Rectal smooth muscle tissue (tissue), 1 donor: ENCODE measurements around the gene CDKN3.
A peak's percentile ranks its signal among the peaks of the same experiment; 100 is the strongest.
"Not testable (repeated sequence)": the region's sequence is repeated elsewhere in the genome, so short reads cannot be mapped to it uniquely, and the experiment has no call there.

Experiments
- H3K27ac ChIP-seq: one replicate; pipeline ENCODE4 v1.7.0; 2013; ENCODE audit warnings: low read depth, low read length, inconsistent platforms
- H3K27me3 ChIP-seq: one replicate; pipeline ENCODE4 v1.7.0; 2013; ENCODE audit warnings: low read length; ENCODE audit not compliant: control insufficient read depth, insufficient read depth
- H3K36me3 ChIP-seq: one replicate; pipeline ENCODE4 v1.7.0; 2013; ENCODE audit warnings: low read length; ENCODE audit not compliant: control insufficient read depth, insufficient read depth
- H3K4me1 ChIP-seq: one replicate; pipeline ENCODE4 v1.7.0; 2013; ENCODE audit warnings: low read length; ENCODE audit not compliant: control insufficient read depth, insufficient read depth
- H3K4me3 ChIP-seq: one replicate; pipeline ENCODE4 v1.7.0; 2013; ENCODE audit warnings: low read length
- H3K9ac ChIP-seq: one replicate; pipeline ENCODE4 v1.7.0; 2013; ENCODE audit warnings: low read length

The CDKN3 gene

DNA sequence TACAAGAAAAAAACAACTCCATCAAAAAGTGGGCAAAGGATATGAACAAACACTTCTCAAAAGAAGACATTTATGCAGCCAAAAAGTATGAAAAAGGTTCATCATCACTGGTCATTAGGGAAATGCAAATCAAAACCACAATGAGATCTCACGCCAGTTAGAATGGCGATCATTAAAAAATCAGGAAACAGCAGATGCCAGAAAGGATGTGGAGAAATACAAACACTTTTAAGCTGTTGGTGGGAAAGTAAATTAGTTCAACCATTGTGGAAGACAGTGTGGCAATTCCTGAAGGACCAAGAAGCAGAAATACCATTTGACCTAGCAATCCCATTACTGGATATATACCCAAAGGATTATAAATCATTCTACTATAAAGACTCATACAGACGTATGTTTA is 16.2 kb upstream of the CDKN3 start:
- not testable (repeated sequence) for H3K27me3 ChIP-seq, H3K36me3 ChIP-seq, H3K4me3 ChIP-seq, H3K4me1 ChIP-seq, H3K9ac ChIP-seq, H3K27ac ChIP-seq

DNA sequence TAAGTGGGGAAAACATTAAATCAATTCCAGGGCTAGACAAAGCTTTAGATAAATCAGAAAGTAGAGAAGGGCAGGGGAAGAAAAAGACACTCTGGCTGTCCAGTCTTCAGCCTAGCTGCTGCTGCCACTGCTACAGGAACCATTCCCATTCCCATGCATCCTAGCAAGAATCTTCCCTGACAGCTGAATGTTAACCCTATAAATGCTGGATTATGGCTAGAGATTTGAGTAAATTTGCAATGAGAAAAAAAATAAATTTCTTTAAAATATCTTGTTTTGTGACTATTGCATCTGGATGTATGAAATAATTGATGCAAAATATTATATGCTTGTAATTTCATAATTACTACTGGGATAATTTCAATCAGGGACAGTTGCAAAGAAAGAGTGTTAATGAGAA is 15.0 kb upstream of the CDKN3 start:
- H3K9ac ChIP-seq: no peak overlapping the region
- no peak overlapping the region for H3K4me3 ChIP-seq
- H3K27ac ChIP-seq: no peak overlapping the region
- H3K4me1 ChIP-seq: no peaks in the 10 kb centered on the region
- no peaks in the 10 kb centered on the region for H3K36me3 ChIP-seq
- no peaks in the 10 kb centered on the region for H3K27me3 ChIP-seq

DNA sequence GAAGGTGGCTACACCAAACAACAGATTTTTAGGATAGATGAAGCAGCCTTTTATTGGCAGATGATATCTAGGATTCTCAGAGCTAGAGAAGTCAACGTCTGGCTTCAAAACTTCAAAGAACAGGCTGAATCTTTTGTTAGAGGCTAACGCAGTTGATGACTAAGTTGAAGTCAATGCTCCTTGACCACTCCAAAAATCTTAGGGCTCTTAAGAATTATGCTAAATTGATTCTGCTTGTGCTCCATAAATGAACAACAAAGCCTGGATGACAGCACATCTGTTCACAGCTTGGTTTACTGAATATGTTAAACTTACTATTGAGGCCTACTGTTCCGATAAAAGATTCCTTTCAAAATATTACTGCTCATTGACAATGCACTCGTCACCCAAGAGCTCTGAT is 13.0 kb upstream of the CDKN3 start:
- no peak overlapping the region for H3K9ac ChIP-seq
- H3K27ac ChIP-seq: no peak overlapping the region
- H3K27me3 ChIP-seq: no peaks in the 10 kb centered on the region
- H3K36me3 ChIP-seq: no peaks in the 10 kb centered on the region
- H3K4me1 ChIP-seq: no peaks in the 10 kb centered on the region
- H3K4me3 ChIP-seq: no peak overlapping the region

DNA sequence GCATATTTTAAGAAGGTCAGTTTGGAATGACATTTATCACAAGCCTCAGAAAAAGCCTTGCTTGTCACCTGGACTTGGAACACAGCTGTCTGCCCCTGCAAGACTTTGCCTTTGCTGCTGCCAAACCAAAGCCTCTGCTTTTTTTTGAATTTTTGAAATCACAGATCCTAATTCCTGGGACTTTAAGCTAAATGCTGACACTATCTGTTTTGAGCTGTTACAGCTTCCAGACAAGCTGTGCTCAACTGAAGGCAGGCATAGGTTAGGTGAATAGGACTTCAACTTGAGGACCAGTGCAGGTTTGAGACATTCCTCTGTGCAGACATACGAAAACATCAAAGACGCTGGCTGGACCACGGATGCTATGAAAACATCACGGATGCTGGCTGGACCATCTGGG is 11.3 kb upstream of the CDKN3 start:
- no peaks in the 10 kb centered on the region for H3K4me1 ChIP-seq
- H3K27ac ChIP-seq: no peak overlapping the region
- H3K27me3 ChIP-seq: no peaks in the 10 kb centered on the region
- H3K4me3 ChIP-seq: no peak overlapping the region
- H3K36me3 ChIP-seq: no peaks in the 10 kb centered on the region
- H3K9ac ChIP-seq: no peak overlapping the region

DNA sequence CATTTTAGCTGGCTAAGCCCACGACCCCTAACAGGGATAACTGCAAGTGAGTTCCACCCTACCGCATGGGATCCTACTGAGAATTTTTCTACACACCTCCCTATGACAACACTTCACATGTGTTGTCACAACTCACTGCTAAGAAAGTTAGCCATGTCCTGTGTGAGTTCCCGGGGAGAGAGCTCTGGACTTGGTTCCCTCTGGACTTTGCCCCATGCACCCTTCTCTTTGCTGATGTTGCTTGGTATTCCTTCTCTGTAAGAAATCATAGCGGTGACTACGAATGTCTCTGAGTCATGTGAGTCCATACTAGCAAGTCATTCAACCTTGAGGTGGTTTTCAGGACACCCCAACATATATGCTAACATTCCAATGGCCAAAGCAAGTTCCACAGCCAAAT is 9.5 kb upstream of the CDKN3 start:
- no peaks in the 10 kb centered on the region for H3K36me3 ChIP-seq
- H3K27ac ChIP-seq: no peak overlapping the region
- H3K27me3 ChIP-seq: no peaks in the 10 kb centered on the region
- no peak overlapping the region for H3K9ac ChIP-seq
- H3K4me1 ChIP-seq: no peaks in the 10 kb centered on the region
- H3K4me3 ChIP-seq: no peak overlapping the region

DNA sequence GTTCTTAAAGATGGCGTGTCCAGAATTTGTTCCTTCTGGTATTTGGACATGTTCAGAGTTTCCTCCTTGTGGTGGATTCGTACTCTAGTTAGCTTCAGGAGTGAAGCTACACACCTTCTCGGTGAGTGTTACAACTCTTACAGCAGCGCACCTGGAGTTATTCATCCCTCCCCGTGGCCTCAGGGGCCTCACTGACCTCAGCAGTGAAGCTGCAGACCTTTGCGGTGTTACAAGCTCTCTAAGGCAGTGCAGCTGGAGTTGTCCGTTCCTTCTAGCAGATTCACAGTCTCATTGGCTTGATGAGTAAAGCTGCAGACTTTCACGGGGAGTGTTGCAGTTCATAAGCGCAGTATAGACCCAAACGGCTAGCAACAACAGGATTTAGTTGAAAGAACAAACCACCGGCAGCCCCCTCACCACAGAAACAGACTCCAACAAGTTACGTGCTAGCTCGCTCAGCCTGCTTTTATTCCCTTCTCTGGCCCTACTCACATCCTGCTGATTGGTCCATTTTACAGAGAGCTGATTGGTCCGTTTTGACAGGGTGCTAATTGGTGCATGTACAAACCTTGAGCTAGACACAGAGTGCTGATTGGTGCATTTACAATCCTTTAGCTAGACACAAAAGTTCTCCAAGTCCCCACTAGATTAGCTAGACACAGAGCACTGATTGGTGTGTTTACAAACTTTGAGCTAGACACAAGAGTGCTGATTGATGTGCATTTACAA is 4.5 kb upstream of the CDKN3 start:
- Histone ChIP-seq H3K27me3 (no peaks in the 10 kb centered on the region), H3K4me3 (no peak overlapping the region), H3K4me1 (peaks cover 3% of the 10 kb centered on the region), H3K9ac (no peak overlapping the region), H3K27ac (no peak overlapping the region), H3K36me3 (no peaks in the 10 kb centered on the region)

DNA sequence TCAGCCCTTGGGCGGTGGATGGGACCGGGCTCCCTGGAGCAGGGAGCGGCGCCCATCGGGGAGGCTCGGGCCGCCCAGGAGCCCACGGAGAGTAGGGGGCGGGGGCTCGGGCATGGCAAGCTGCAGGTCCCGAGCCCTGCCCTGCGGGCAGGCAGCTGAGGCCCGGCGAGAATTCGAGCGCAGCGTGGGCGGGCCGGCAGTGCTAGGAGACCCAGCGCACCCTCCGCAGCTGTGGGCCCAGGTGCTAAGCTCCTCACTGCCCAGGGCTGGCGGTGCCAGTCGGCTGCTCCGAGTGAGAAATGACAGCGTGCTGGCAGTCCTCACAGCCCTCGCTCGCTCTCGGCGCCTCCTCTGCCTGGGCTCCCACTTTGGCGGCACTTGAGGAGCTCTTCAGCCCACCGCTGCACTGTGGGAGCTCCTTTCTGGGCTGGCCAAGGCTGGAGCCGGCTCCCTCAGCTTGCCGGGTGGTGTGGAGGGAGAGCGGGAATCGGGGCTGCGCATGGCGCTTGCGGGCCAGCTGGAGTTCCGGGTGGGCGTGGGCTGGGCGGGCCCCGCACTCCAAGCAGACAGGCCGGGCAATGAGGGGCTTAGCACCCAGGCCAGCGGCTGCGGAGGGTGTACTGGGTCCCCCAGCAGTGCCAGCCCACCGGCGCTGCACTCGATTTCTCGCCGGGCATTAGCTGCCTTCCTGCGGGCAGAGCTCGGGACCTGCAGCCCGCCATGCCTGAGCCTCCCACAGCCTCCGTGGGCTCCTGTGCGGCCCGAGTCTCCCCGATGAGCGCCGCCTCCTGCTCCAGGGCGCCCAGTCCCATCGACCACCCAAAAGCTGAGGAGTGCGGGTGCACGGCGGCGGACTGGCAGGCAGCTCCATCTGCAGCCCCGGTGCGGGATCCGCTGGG is 3.6 kb upstream of the CDKN3 start:
- not testable (repeated sequence) for H3K27ac ChIP-seq, H3K4me1 ChIP-seq, H3K27me3 ChIP-seq, H3K4me3 ChIP-seq, H3K9ac ChIP-seq, H3K36me3 ChIP-seq

DNA sequence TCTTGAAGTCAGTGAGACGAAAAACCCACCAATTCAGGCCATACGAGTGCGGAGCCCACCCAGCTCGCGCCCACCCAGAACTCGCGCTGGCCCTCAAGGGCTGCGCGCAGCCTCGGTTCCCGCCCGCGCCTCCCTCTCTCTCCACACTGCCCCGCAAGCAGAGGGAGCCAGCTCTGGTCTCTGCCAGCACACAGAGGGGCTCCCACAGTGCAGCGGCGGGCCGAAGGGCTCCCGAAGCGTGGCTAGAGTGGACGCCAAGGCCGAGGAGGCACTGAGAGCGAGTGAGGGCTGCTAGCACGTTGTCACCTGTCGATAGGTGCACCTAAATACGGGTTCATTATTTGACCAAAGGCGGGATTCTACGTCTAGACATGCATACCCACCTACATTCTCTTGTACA is 2.2 kb upstream of the CDKN3 start:
- no peaks in the 10 kb centered on the region for H3K27me3 ChIP-seq
- peaks cover 4% of the 10 kb centered on the region for H3K4me1 ChIP-seq
- H3K9ac ChIP-seq: no peak overlapping the region
- H3K27ac ChIP-seq: no peak overlapping the region
- no peak overlapping the region for H3K4me3 ChIP-seq
- H3K36me3 ChIP-seq: no peaks in the 10 kb centered on the region

DNA sequence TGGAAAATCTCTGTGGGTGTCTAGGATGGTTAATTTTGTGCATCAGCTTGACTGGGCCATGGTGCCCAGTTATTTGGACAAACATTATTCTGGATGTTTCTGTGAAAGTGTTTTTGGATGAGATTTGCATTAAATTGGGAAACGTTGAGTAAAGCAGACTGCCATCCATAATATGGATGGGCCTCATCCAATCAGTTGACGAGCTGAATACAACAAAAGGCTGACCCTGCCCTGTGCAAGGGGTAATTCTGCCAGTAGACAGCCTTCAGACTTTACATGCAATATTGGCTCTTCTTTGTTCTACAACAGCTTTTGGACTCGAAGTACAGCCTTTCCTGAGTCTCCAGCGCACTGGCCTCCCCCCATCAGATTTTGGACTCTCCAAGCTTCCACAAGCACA is 1.5 kb upstream of the CDKN3 start:
- Histone ChIP-seq H3K4me1 (peaks cover 4% of the 10 kb centered on the region), H3K4me3 (no peak overlapping the region), H3K27me3 (no peaks in the 10 kb centered on the region), H3K27ac (no peak overlapping the region), H3K9ac (no peak overlapping the region), H3K36me3 (no peaks in the 10 kb centered on the region)

DNA sequence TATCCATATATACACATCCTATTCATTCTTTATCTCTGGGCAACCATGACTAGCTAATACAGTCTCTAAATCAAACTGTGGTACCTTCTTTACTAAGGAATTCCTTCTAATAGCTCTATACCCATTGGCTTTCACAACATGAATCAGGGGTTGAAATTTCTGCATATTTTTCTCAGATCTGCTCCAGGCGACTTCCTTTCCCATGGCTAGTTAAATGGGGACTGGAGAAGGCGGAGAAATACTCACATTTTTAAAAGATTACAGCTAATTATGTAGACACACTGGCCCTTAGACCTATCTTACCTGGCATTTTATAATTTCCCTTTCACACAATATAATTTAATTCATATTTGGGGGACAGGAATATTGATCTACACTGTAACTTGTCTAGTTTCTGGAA is 1.1 kb upstream of the CDKN3 start:
- no peaks in the 10 kb centered on the region for H3K27me3 ChIP-seq
- H3K9ac ChIP-seq: no peak overlapping the region
- peaks cover 4% of the 10 kb centered on the region for H3K4me1 ChIP-seq
- H3K4me3 ChIP-seq: no peak overlapping the region
- no peaks in the 10 kb centered on the region for H3K36me3 ChIP-seq
- no peak overlapping the region for H3K27ac ChIP-seq

DNA sequence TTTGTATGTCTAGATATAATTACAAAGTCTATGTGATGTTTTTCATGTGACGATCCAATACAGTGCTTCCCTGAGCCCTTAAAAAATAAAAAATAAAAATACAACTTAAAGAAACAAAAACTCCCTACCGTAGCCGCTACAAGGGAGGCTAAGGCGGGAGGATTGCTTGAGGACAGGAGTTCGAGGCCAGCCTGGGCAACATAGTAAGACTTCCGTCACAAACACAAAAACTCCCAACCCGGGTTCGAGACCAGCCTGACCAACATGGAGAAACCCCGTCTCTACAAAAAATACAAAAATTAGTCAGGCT is 669 bp upstream of the CDKN3 start:
- no peak overlapping the region for H3K27ac ChIP-seq
- H3K4me1 ChIP-seq: peaks cover 4% of the 10 kb centered on the region
- no peaks in the 10 kb centered on the region for H3K36me3 ChIP-seq
- H3K4me3 ChIP-seq: peak overlapping the region; percentile 81
- H3K9ac ChIP-seq: no peak overlapping the region
- no peaks in the 10 kb centered on the region for H3K27me3 ChIP-seq

DNA sequence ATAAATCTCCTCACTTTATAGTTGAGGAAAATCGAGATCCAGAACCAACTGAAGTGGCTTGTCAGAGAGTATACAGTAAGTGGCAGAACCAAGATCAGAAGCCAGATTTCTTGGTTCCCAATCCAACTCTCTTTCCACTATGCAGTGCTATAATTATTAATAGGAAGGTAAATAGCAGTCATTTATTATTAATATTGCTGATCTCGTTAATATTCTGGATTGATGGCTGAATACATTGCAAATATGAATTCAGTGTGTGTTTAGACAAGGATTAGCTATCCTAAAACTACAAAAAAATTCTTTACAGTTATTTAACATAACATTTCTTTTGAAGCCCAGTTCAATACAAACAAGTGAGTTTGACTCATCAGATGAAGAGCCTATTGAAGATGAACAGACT is 2.8 kb downstream of the CDKN3 start:
- H3K4me3 ChIP-seq: no peak overlapping the region
- no peaks in the 10 kb centered on the region for H3K36me3 ChIP-seq
- no peaks in the 10 kb centered on the region for H3K27me3 ChIP-seq
- H3K9ac ChIP-seq: no peak overlapping the region
- peaks cover 4% of the 10 kb centered on the region for H3K4me1 ChIP-seq
- no peak overlapping the region for H3K27ac ChIP-seq
